ENCODE results near the gene DTHD1.
A peak's percentile ranks its signal among the peaks of the same experiment; 100 is the strongest.

Gene DTHD1

GRCh38 chr4:36283912-36284465 lies 2.6 kb downstream of the DTHD1 start:
- H3K4me3 ChIP-seq (ENCODE audit: low read depth, low read length) = no peak overlapping the region
- no peak for DNase-seq (ENCODE audit: low read depth)
- no peak for TF ChIP-seq CTCF (IDR thresholded peaks at IDR 0.05; ENCODE audit: low read depth, low read length, missing control alignments)

GRCh38 chr4:36285784-36286480 lies 4.5 kb downstream of the DTHD1 start:
- TF ChIP-seq CTCF (IDR thresholded peaks at IDR 0.05; ENCODE audit: low read depth, low read length, missing control alignments) = no peak
- peak; percentile 91 for DNase-seq (ENCODE audit: low read depth)
- no peak overlapping the region for H3K4me3 ChIP-seq (ENCODE audit: low read depth, low read length)

- DNase-seq (ENCODE audit: low read depth) = no peak
- TF ChIP-seq CTCF (IDR thresholded peaks at IDR 0.05; ENCODE audit: low read depth, low read length, missing control alignments) = no peak
- no peak overlapping the region for H3K4me3 ChIP-seq (ENCODE audit: low read depth, low read length)
Measured at GRCh38 chr4:36286481-36286871, 5.1 kb downstream of the DTHD1 start.

GRCh38 chr4:36288731-36289426 lies 7.5 kb downstream of the DTHD1 start:
- H3K4me3 ChIP-seq (ENCODE audit: low read depth, low read length) = no peak overlapping the region
- TF ChIP-seq CTCF (IDR thresholded peaks at IDR 0.05; ENCODE audit: low read depth, low read length, missing control alignments) = no peak
- DNase-seq (ENCODE audit: low read depth) = no peak

GRCh38 chr4:36290641-36291040 lies 9.2 kb downstream of the DTHD1 start:
- H3K4me3 ChIP-seq (ENCODE audit: low read depth, low read length) = no peak overlapping the region
- TF ChIP-seq CTCF (IDR thresholded peaks at IDR 0.05; ENCODE audit: low read depth, low read length, missing control alignments) = no peak
- DNase-seq (ENCODE audit: low read depth) = no peak

GRCh38 chr4:36292556-36293188 lies 11.3 kb downstream of the DTHD1 start:
- H3K4me3 ChIP-seq (ENCODE audit: low read depth, low read length) = no peak overlapping the region; the same call in 1 of the 2 replicates
- TF ChIP-seq CTCF (IDR thresholded peaks at IDR 0.05; ENCODE audit: low read depth, low read length, missing control alignments) = no peak
- DNase-seq (ENCODE audit: low read depth) = no peak

Data from GM12864 (cell line).